Activated CD8-positive, alpha-beta memory T cell treated with anti-CD3 and anti-CD28 coated beads for 48 hours (primary cell): ENCODE measurements around the gene CCDC88B.

Experiments used
- DNase-seq, 3 experiments: peaks; one replicate each; pipeline ENCODE4 v3.0.0-alpha.2; 2020; ENCODE audit warnings: low read depth in 2 of 3, low spot score in 2 of 3

The CCDC88B gene

GRCh38 chr11:64359712-64360445 is 19.9 kb downstream of the CCDC88B start:
- DNase-seq = no peak

- no peak for DNase-seq
Measured at GRCh38 chr11:64360448-64360921, 20.5 kb downstream of the CCDC88B start.

GRCh38 chr11:64361659-64362058 is 21.7 kb downstream of the CCDC88B start:
- no peak for DNase-seq

GRCh38 chr11:64362339-64362738 is 22.3 kb downstream of the CCDC88B start:
- DNase-seq = no peak

DNA sequence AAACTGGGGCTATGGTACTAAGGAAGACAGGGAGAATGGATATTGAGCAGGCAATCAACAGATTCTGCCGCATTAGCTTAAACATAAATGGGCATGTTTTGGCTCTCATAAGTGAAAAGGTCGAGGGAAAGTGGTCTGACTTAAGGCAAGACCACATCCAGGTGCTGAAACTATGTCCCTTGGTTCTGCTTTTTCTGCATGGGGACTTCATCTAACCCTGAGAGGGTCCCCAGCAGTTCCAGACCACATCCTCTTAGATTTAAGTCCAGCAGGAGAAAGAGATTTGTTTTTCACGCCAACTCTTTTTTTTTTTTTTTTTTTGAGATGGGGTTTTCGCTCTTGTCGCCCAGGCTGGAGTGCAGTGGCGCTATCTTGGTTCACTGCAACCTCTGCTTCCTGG is 24.4 kb downstream of the CCDC88B start:
- no peak for DNase-seq

- DNase-seq = no peak
Measured at GRCh38 chr11:64364911-64365310, 24.9 kb downstream of the CCDC88B start.

DNA sequence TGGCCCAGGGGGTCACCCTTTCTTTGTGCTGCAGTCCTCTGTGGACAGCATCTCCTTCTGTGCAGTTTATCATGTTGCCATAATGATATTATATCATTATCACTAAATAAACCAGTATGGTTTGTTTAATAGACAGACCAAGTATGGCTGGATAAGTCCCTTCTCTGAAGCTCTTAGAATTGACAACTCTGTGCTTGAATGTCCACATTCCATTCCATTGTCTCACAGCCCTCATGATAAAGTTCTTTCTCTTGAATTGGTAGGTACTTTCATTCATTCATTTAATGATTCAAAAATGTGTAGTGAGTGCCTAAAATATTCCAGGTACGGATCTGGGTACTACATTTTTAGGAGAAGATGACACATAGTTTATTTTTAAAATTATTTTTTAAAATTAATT is 26.7 kb downstream of the CCDC88B start:
- DNase-seq = no peak

- DNase-seq = no peak
Measured at GRCh38 chr11:64367931-64368672, 28.1 kb downstream of the CCDC88B start.

GRCh38 chr11:64368673-64369074 is 28.7 kb downstream of the CCDC88B start:
- no peak for DNase-seq

GRCh38 chr11:64369440-64370421 is 29.7 kb downstream of the CCDC88B start:
- no peak for DNase-seq

DNA sequence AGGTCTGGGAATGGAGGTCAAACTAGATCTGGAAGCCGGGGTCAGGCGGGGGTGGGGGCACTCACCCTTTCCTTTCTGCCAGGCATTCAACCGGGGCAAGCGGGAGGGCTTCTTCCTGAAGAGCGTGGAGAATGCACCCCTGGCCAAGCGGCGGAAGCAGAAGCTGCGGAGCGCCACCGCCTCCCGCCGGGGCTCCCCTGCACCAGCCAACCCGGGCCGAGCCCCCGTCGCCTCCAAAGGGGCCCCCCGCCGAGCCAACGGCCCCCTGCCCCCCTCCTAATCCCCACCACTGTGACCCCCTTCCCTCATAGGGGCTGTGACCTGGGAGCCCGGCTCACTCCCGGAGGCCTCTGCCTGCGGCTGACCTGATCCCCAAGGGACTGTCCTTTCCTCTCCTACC is 31.2 kb downstream of the CCDC88B start:
- DNase-seq = no peak

DNA sequence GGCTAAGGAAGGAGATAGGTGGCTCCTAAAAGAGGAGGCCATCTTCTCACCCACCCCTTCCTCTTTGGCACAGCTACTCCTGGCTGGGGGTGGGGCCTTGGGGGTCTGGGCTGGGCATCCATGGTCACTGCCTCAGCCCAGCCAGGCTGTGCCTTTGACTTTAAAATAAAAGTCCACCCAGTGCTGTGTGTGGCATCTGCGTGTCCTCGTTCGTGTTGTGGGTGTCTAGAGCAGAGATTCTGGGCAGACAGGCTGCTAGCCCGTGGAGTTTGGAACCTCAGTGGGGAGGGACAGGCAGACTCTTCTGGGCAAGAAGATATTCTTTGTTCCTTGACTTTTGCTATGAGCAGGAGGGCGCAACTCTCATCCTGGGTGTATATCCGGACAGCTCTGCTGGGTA is 32.0 kb downstream of the CCDC88B start:
- no peak for DNase-seq

DNA sequence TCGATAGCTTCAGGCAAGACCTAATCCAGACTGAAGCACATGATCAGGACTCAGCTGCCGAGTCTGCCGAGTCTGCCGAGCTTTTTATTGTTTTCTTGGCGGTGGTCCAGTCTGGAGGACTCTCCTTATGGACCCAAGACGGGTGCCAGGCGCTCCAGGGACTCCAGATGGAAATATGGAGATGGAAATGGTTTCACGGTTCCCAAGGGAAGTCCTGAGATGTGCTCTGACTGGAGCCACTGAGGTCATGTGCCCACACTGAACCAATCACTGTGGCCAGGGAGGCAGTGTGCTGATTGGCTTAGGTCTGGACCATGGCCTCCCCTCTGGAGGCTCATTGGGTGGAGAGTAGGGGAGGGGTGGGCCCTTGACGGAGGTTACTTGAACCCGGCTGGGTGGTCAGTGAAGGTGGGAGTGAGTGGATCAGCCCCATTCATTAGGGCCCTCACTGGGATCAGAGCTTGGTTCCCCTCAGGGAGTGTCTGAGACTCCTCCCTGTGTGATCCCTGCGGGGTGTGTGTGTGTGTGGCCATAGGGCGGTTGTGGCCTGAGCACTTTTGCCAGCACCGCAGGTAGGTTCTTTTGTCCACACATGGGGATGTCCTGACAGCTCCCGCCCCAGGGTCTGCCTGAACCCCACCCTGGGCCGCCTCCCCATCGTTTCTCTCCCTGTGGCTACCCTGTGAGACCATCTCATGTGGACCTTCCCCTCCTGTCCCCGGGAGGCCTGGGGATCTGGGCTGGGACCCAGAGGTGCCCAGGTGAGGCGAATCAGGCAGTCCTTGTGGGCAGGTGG is 33.0 kb downstream of the CCDC88B start:
- no peak for DNase-seq

GRCh38 chr11:64373598-64373974 is 33.6 kb downstream of the CCDC88B start:
- no peak for DNase-seq

DNA sequence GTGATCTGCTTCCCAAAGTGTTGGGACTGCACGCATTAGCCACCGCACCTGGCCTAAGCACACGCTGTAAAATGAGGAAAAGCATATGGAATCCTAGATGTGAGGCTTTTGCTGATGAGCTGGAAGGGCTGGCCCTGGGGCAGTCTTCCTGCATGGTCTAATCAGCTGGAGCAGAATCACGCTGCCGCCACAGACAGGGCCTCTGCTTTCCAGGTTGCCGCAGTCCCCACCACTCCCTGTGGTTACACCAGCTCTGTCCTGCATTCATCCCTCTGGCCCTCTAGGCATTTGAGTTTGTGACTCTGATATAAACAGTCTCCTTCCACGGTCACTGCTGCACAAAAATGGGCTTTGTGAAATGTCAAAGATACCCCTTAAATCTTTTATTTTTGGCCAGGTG is 36.1 kb downstream of the CCDC88B start:
- no peak for DNase-seq

DNA sequence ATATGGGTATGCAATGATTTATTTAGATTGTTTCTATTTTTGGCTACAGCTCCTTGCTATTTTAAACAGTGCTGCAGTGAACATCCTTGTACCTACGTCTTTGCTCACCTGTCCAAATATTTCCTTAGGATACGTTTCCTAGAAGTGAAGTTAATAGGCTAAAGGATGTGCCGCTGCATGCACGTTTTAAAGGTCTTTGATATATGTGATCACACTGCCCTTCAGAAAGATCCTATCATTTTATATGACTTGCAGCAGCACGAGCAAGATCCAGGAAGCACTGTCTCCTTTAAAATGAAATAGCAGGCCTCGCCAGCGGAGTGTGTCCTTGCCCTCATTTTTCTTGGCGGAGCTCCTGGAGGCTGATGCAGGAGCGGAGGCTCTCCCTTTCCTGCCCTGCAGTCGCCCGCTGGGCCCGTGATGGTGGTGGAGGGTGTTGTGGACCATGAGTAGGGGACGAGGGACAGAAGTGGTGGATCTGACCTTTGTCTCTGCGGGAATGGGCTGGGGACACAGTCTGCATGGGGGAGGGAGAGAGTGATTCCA is 38.4 kb downstream of the CCDC88B start:
- no peak for DNase-seq

DNA sequence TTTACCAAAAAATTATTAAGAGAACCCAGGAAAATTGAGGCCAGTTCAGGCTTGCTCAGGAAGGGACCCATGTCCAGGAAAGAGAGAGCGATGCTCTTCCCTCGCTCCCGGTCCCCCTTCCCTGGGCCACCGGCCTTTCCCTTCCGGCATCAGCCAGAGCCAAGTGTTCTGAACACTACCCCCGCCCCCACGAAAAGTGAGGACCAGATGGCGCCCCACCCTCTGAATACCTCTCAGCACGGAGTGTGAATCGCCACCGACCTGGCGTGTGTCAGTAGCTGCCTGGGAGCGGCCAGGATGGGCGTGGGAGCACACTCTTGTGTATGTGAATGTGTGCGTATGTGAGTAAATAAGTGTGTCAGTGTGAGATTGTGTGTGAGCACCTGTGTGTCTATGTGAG is 39.2 kb downstream of the CCDC88B start:
- no peak for DNase-seq

DNA sequence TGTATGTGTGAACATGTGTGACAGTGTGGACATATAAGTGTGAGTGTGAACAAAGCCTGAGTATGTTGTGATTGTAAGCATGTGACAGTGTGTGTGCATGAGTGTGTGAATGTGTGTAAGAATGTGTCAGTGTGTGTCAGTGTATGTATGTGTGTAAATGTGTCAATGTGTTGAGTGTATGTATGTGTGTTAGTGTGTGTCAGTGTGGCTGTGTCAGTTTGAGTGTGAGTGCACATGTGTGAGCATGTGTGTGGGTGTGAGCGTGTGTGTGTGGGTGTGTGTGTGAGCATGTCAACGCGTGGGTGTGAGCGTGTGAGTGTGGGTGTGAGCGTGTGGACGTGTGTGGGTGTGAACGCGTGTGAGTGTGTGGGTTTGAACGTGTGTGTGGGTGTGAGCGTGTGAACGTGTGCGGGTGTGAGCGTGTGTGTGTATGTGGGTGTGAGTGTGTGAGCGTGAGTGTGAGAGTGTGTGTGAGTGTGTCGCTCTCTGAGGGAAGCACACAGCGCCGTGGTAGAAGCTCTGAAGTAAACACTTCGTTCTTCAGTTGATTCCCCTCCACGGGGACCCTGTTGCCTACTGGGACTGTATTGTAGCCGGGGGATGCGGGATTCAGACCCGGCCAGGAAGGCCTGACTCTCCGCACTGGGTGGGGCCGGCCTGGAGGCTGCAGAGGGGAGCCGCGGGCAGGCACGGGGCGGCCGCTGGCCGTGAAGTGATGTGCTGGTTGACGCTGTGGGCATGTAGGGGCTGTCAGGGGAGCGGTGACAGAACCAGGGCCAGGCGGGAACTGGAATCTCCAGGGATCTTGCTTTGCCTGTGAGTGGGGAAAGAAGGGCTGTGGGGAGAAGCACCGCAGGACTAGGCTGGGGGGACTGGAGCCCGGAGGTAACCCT is 40.1 kb downstream of the CCDC88B start:
- DNase-seq = no peak

DNA sequence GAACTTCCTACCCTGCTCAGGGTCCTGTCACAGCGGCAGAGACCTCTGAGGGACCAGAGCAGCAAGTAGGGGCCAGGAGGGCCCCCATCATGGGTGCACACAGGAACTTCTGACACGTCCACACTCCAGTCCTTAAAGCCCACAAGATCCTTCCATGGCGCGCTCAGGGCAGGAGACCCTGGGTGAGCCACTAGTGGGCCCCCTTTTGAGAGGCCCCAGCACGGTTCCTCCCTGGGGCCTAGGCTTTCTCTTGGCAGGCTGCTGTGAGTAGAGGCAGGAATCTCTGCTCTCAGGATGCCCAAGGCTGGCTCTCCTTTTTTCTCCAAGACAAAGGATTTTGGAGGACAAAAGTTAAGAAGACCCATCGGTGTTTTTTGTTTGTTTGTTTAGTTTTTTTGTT is 41.3 kb downstream of the CCDC88B start:
- DNase-seq = no peak
